B cell (primary cell): ENCODE results near the gene SC5D. TPM values are rescaled to one million over a fixed set of nuclear protein-coding genes. Genes with fewer than 3 reads are reported as not detected.

Source experiments
- ATAC-seq: fragments of 200-7000 bp; cut with Tn5 transposase; one replicate; pipeline ENCODE4 v1.10.0; 2021; ENCODE audit warnings: low read depth, mild to moderate bottlenecking, moderate number of reproducible peaks, moderate library complexity
- CTCF ChIA-PET: fragments of 350-600 bp; sonication (Branson Sonifier 250); formaldehyde crosslinking; loops from one replicate; lab custom pipeline; 2021; ENCODE audit warnings: antibody characterized with exemption, inconsistent platforms; lab: Charles Lee
- POLR2A ChIA-PET: fragments of 350-600 bp; sonication (Branson Sonifier 250); formaldehyde crosslinking; loops from one replicate; lab custom pipeline; 2021; ENCODE audit warnings: antibody characterized with exemption; lab: Charles Lee
- DNase-seq: peaks from one replicate; pipeline ENCODE4 v3.0.0; 2013
- H2AFZ ChIP-seq: 2 replicates; pipeline ENCODE4 v1.6.1; 2012; ENCODE audit warnings: mild to moderate bottlenecking, low read depth, low read length; ENCODE audit not compliant: insufficient read depth, poor library complexity, severe bottlenecking
- H3K27ac ChIP-seq, 2 donors: 1 replicate in 1 of 2; 2 replicates in 1 of 2; pipeline ENCODE4 v1.5.1; 2012 to 2013; ENCODE audit warnings: low read length in 2 of 2, mild to moderate bottlenecking in 2 of 2, moderate library complexity in 1 of 2
- H3K27me3 ChIP-seq, 4 experiments: fragments of 200-600 bp in 1 of 4; sonication (generic) in 1 of 4; replicated peaks in 1 of 4; 1 replicate in 2 of 4; 2 replicates in 2 of 4; pipeline versions ENCODE4 v1.6.1 to v1.7.0; 2013 to 2016; ENCODE audit warnings: low read length in 3 of 4, mild to moderate bottlenecking in 2 of 4, mixed read lengths in 1 of 4, moderate library complexity in 1 of 4; ENCODE audit not compliant: insufficient read depth in 4 of 4, control insufficient read depth in 3 of 4; ENCODE audit errors: control extremely low read depth in 1 of 4
- H3K36me3 ChIP-seq, 2 experiments: replicated peaks in 1 of 2; 1 replicate in 1 of 2; 2 replicates in 1 of 2; pipeline versions ENCODE4 v1.6.1 to v1.7.1; 2013; ENCODE audit warnings: low read length in 1 of 2; ENCODE audit not compliant: insufficient read depth in 2 of 2, control insufficient read depth in 1 of 2; ENCODE audit errors: control extremely low read depth in 1 of 2, extremely low read depth in 1 of 2
- H3K4me1 ChIP-seq, 2 donors: fragments of 200-600 bp in 1 of 2; sonication (generic) in 1 of 2; 1 replicate in 1 of 2; 2 replicates in 1 of 2; pipeline versions ENCODE4 v1.5.1 to v1.6.1; 2013 to 2017; ENCODE audit warnings: low read length in 2 of 2; ENCODE audit not compliant: control insufficient read depth in 2 of 2, insufficient read depth in 2 of 2
- H3K4me2 ChIP-seq: replicated peaks from 2 replicates; pipeline ENCODE3; 2012; ENCODE audit warnings: mild to moderate bottlenecking, low read depth, low read length; ENCODE audit not compliant: poor library complexity, severe bottlenecking
- H3K4me3 ChIP-seq, 5 experiments: fragments of 200-600 bp in 1 of 5; sonication (generic) in 1 of 5; 1 replicate in 3 of 5; 2 replicates in 2 of 5; pipeline versions ENCODE4 v1.5.1 to v1.7.0; 2011 to 2016; ENCODE audit warnings: low read length in 4 of 5, mild to moderate bottlenecking in 4 of 5, low read depth in 2 of 5, control low read depth in 1 of 5, moderate library complexity in 1 of 5; ENCODE audit not compliant: insufficient read depth in 1 of 5; ENCODE audit errors: control extremely low read depth in 1 of 5, extremely low read depth in 1 of 5
- H3K79me2 ChIP-seq: fragments of 200-600 bp; sonication (generic); one replicate; pipeline ENCODE4 v1.6.0; 2016; ENCODE audit warnings: low read length; ENCODE audit not compliant: control insufficient read depth, insufficient read depth
- H3K9ac ChIP-seq: fragments of 200-600 bp; sonication (generic); 2 replicates; pipeline ENCODE4 v1.6.1; 2017; ENCODE audit warnings: mild to moderate bottlenecking, low read length, moderate library complexity
- H3K9me3 ChIP-seq, 3 donors: one replicate each; pipeline versions ENCODE4 v1.6.1 to v1.7.1; 2013; ENCODE audit warnings: low read length in 2 of 3; ENCODE audit not compliant: control insufficient read depth in 2 of 3, insufficient read depth in 1 of 3; ENCODE audit errors: control extremely low read depth in 1 of 3
- H4K20me1 ChIP-seq: 2 replicates; pipeline ENCODE4 v1.6.0; 2012; ENCODE audit warnings: mild to moderate bottlenecking, low read length; ENCODE audit not compliant: insufficient read depth, control insufficient read depth, poor library complexity, severe bottlenecking
- H3K27ac Mint-ChIP-seq: one replicate; pipeline ENCODE4 v1.8.0; 2021; ENCODE audit warnings: mixed read lengths
- H3K27me3 Mint-ChIP-seq: one replicate; pipeline ENCODE4 v1.8.0; 2021; ENCODE audit warnings: mixed read lengths
- H3K4me1 Mint-ChIP-seq: one replicate; pipeline ENCODE4 v1.8.0; 2021; ENCODE audit warnings: mixed read lengths
- H3K4me3 Mint-ChIP-seq: one replicate; pipeline ENCODE4 v1.8.0; 2021; ENCODE audit warnings: mixed read lengths
- H3K9me3 Mint-ChIP-seq: one replicate; pipeline ENCODE4 v1.8.0; 2022; ENCODE audit warnings: mixed read lengths; ENCODE audit not compliant: insufficient read depth
- CTCF ChIP-seq: fragments of 200-600 bp; IDR thresholded peaks from one replicate; pipeline ENCODE4 v1.8.0; 2022; ENCODE audit warnings: antibody characterized with exemption, mild to moderate bottlenecking
- EZH2 ChIP-seq: IDR thresholded peaks from 2 replicates; pipeline ENCODE4 v1.6.1; 2012; ENCODE audit warnings: borderline replicate concordance, low read depth, mild to moderate bottlenecking, moderate library complexity, low read length; ENCODE audit not compliant: insufficient read depth, poor library complexity, severe bottlenecking
- WGBS: methylation state at CpG from one replicate; pipeline ENCODE4 v1.1.5; 2013; ENCODE audit warnings: missing lambda C conversion rate; ENCODE audit not compliant: insufficient coverage; 5-methylcytosine and 5-hydroxymethylcytosine counted together
- intact Hi-C: fragments of 100-400 bp; cut with micrococcal nuclease; formaldehyde crosslinking; loops from one replicate; pipeline ENCODE4 v1.10.0; 2022
- polyA plus RNA-seq: library from polyadenylated mRNA; depleted of rRNA; stranded (reverse); fragments of >200 nt; gene quantifications from 2 replicates; pipeline ENCODE4 v1.2.3, GENCODE V29; 2012
- total RNA-seq, 2 donors: library from RNA; stranded (reverse); fragments of 120-200 nt in 1 of 2; gene quantifications; 1 replicate in 1 of 2; 2 replicates in 1 of 2; pipeline versions ENCODE4 v1.2.3 to v1.2.4, GENCODE V29; 2013 to 2022

SC5D gene
- total and polyA plus RNA-seq, 2 donors (not counting 1 experiment from before 2014, with no cell fraction given), result 15.2 to 54.8 TPM

- H3K4me3 Mint-ChIP-seq, result no peak overlapping the region
- intact Hi-C loops, result no loop called here
Measured at GRCh38 chr11:121352251-121352891, 59.8 kb downstream of the SC5D start.

More at GRCh38 chr11:121352251-121352891, 59.8 kb downstream of the SC5D start:
- POLR2A ChIA-PET, result interaction anchor here (1.0 kb wide), 1 partner anchor 41 kb away, joined by 8 read pairs; no protein-coding TSS in a partner anchor
- ATAC-seq, result no peak
- CTCF ChIA-PET, result no interaction called here
- Histone ChIP-seq H3K4me1 (peaks cover 0 to 2% of the 10 kb centered on the region in 2 donors), H3K27me3 (peaks cover 0 to 3% (median 0%) of the 10 kb centered on the region in 4 experiments), H3K9ac (no peak overlapping the region), H2AFZ (no peak overlapping the region), H3K9me3 (no peaks in the 10 kb centered on the region), H3K4me2 (no peak overlapping the region), H3K36me3 (no peaks in the 10 kb centered on the region), H3K79me2 (no peaks in the 10 kb centered on the region), H3K4me3 (no peak overlapping the region), H3K27ac (no peak overlapping the region), H4K20me1 (no peaks in the 10 kb centered on the region)
- WGBS, result 85% methylated on average over 8 of the region's 8 CpGs
- DNase-seq, result no peak
- no peak for TF ChIP-seq EZH2
- no peak for TF ChIP-seq CTCF
- Mint-ChIP-seq H3K27ac (no peak overlapping the region), H3K4me1 (peaks cover 2% of the 10 kb centered on the region), H3K27me3 (no peaks in the 10 kb centered on the region), H3K9me3 (no peaks in the 10 kb centered on the region)
